Lower leg skin (tissue), 4 donors: Measurements from ENCODE around the gene ULBP2. TPM values are rescaled to one million over a fixed set of nuclear protein-coding genes. Genes with fewer than 3 reads are reported as not detected.

Experiments used
- DNase-seq, 2 donors: peaks; one replicate each; pipeline ENCODE4 v3.0.0-alpha.2; 2019; ENCODE audit warnings: low spot score in 2 of 2
- H3K4me3 ChIP-seq: fragments of 200-600 bp; sonication (generic); 2 replicates; pipeline ENCODE4 v1.5.1; 2017; ENCODE audit warnings: mild to moderate bottlenecking, low read depth; ENCODE audit not compliant: poor library complexity, severe bottlenecking
- POLR2A ChIP-seq, 2 donors: fragments of 450-650 bp; IDR thresholded peaks; one replicate each; pipeline ENCODE4 v1.6.1; 2016 to 2017; ENCODE audit warnings: antibody characterized with exemption in 2 of 2, mild to moderate bottlenecking in 1 of 2, moderate library complexity in 1 of 2
- WGBS, 2 donors: methylation state at CpG; one replicate each; pipeline ENCODE4 v1.1.5; 2018; 5-methylcytosine and 5-hydroxymethylcytosine counted together
- intact Hi-C: fragments of 100-400 bp; cut with DNase I; formaldehyde crosslinking; loops from one replicate; pipeline ENCODE4 v1.15.0; 2023; ENCODE audit warnings: low total_unique reads
- total RNA-seq, 4 donors: library from RNA; depleted of rRNA; stranded (reverse); fragments of >200 nt; gene quantifications; one replicate each; pipeline ENCODE4 v1.1.0, GENCODE V29; 2016
- TF ChIP-seq, protein P1 (sequence below), 3 donors: fragments of 450-650 bp; IDR thresholded peaks; one replicate each; pipeline ENCODE4 v1.5.1; 2016; ENCODE audit warnings: antibody characterized with exemption in 3 of 3, mild to moderate bottlenecking in 3 of 3, moderate library complexity in 2 of 3

Gene ULBP2
- total RNA-seq, 4 donors from 2014 or later = 0.25 to 0.68 TPM; not detected in 2

DNA sequence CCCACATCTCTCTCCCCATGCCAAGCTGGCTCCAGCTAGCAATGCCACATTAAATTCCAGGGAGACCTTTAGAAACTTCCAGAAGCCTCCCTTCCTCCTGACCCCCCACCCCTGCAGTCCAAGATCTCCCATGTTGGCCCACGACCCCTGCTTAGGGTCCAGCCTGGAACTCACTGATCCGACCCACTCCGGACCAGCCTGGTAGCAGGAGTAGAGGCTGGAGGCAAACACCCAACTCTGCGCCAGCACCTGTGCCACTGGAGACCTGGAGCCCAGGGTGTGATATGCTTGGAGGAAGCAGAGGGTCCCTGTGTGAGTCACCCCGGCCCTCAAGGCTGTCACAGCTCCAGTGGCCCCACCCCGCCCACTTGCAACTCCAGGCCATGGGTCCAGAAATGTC, 18.7 kb downstream of the ULBP2 start:
- WGBS, 2 donors = 67 to 72% methylated on average over 6 of the region's 6 CpGs
- no peak overlapping the region for H3K4me3 ChIP-seq
- intact Hi-C loops = no loop called here
- no peak for TF ChIP-seq POLR2A (IDR thresholded peaks at IDR 0.05)
- TF ChIP-seq, protein P1, sequence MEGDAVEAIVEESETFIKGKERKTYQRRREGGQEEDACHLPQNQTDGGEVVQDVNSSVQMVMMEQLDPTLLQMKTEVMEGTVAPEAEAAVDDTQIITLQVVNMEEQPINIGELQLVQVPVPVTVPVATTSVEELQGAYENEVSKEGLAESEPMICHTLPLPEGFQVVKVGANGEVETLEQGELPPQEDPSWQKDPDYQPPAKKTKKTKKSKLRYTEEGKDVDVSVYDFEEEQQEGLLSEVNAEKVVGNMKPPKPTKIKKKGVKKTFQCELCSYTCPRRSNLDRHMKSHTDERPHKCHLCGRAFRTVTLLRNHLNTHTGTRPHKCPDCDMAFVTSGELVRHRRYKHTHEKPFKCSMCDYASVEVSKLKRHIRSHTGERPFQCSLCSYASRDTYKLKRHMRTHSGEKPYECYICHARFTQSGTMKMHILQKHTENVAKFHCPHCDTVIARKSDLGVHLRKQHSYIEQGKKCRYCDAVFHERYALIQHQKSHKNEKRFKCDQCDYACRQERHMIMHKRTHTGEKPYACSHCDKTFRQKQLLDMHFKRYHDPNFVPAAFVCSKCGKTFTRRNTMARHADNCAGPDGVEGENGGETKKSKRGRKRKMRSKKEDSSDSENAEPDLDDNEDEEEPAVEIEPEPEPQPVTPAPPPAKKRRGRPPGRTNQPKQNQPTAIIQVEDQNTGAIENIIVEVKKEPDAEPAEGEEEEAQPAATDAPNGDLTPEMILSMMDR (IDR thresholded peaks at IDR 0.05) = no peak
- peak in 1 of 2 donors; percentile 82 for DNase-seq

DNA sequence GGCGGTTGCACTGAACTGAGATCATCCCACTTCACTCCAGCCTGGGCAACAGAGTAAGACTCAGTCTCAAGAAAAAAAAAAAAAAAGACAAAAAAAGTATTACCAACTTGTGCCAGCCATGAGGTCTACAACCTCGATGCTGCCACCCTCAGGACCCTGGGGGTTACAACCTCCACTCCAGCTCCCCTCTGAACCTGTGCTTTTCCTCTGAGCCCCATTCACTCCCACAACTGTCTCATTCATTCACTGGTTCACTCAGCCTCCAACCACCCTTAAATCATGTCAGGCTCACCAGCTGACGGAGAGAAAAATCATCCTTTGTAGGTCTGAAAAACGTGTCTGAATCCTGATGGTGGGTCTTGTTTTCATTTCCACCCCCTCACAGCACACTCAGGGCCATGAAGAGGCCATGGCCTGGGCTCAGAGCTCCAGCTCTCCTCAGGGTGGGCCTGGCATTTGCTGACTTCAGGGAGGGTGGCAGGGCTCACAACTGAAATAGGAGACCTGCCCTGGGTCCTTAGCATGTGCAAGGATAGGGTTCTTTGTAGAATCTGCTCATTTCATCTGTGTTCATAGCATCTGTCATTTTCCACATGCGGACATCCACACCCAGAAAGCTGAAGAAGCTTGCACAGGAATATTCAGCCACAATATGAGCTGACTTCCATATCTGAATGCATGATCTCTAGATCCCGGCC, 20.1 kb downstream of the ULBP2 start:
- H3K4me3 ChIP-seq = no peak overlapping the region
- whole genome bisulfite sequencing, 2 donors = 62 to 69% methylated on average over 6 of the region's 6 CpGs
- TF ChIP-seq POLR2A (IDR thresholded peaks at IDR 0.05) = no peak
- TF ChIP-seq, protein P1 (IDR thresholded peaks at IDR 0.05) = no peak
- peak in 1 of 2 donors; percentile 57 for DNase-seq
- intact Hi-C loops = no loop called here

DNA sequence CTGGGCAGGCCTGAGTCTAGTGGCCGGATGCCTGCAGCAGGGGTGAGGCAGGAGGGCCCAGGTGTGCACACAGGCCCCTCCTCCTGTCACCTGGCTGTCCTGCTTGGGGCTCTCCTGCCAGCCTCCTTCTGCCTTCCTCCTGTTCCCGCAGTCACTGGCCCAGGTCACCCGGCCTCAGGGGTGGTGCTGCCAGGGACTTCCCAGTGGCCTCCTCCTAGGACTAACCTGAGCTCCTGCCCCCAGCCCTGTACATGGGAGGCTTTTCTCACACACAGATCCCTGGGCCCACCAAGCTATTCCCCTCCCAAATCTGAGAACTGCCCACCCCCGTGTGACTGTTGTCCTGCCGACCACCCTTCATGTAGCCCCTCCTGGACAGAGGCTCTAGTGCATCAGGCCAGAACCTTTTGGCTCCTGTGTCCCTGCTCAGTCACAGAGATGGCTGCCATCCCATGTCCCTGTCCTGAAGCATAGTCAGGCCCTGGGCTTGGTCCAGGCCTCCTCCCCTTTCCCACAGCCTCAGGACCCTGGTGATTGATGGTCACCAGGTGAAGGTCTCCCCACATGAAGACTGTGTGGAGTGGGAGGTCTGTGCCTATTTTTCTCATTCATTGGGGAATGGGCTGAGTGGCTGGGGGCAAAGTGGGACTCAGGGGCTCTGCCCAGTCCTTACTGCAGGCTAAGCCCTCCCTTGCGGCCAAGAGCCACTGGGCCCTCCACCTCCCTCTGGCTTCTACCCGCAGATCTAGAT, 20.8 kb downstream of the ULBP2 start:
- intact Hi-C loops = no loop called here
- 63 to 74% methylated on average over 7 of the region's 7 CpGs for WGBS, 2 donors
- DNase-seq = peak in 1 of 2 donors; percentile 82
- TF ChIP-seq, protein P1 (IDR thresholded peaks at IDR 0.05) = no peak
- TF ChIP-seq POLR2A (IDR thresholded peaks at IDR 0.05) = no peak
- H3K4me3 ChIP-seq = no peak overlapping the region

DNA sequence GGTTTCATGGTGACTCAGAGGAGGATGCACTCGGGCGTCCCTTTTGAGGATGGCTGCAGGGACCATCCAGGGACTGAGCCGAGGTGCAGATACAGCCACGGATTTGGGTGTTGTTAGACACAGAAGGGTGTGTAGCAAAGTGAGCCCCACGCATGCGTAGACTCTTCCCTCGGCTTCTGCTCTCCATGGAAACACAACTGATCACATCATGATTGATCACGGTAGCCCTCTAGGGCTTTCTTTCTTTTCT, 21.3 kb downstream of the ULBP2 start:
- DNase-seq = peak in 1 of 2 donors; percentile 80
- TF ChIP-seq, protein P1 (IDR thresholded peaks at IDR 0.05) = no peak
- TF ChIP-seq POLR2A (IDR thresholded peaks at IDR 0.05) = no peak
- H3K4me3 ChIP-seq = peak overlapping the region; percentile 29
- WGBS, 2 donors = 9 to 23% methylated on average over 8 of the region's 8 CpGs
- intact Hi-C loops = no loop called here

DNA sequence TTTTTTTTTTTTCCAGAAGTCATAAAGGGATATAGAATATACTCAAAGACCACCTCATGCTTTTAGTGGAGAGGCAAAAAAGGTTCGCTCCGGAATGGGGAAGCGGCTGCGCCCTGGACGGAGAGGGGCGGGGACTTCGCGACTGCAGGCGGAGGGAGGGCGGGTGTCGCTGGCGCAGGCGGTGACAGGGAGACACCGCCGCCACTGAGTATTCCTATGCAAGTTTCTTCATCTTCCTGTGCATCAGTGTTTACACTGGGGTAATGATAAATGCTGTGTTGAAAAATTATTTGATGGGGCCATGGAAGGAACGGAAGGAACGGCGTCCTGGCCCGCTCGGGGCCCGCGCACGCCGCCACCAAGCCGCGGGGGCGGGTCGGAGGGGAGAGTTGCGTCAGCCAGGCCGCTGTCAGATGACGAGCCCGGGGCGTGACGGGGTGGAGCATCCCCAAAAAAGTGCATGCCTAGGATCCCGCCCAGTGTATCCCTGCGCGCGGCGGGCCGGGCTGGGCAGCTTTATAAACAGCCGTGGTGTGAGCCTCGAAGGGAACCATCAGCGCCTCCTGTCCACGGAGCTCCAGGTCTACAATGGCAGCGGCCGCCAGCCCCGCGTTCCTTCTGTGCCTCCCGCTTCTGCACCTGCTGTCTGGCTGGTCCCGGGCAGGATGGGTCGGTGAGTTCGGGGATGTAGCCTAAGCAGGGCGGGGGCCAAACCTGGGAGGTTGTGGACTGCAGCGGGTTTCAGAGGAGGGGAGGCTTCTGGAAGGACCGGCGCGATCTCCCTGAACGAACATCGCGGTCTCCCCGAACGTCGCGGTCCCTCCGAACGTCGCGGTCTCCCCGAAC, 21.9 kb downstream of the ULBP2 start, which contains the start of gene ULBP1:
ULBP1 (plus strand) TSS at position 482 of the 846 bp plus-strand sequence; CDS start at position 589, 107 bp downstream.
- intact Hi-C loops = no loop called here
- TF ChIP-seq, protein P1 (IDR thresholded peaks at IDR 0.05) = no peak
- no peak for TF ChIP-seq POLR2A (IDR thresholded peaks at IDR 0.05)
- peak; percentile 85 to 98 for DNase-seq
- peak within 1 kb of the TSS; percentile 29 for H3K4me3 ChIP-seq
- WGBS, 2 donors = 0 to 1% methylated on average over 56 to 61 of the region's 69 CpGs
